Endodermal cell (in vitro differentiated cells): ENCODE results near the gene MLYCD. TPM values are rescaled to one million over a fixed set of nuclear protein-coding genes. Genes with fewer than 3 reads are reported as not detected.

ENCODE experiments used
- DNase-seq: peaks from one replicate; pipeline ENCODE4 v3.0.0-alpha.2; 2017
- H3K27ac ChIP-seq: 2 replicates; pipeline ENCODE4 v1.5.1; 2013; ENCODE audit warnings: mild to moderate bottlenecking, low read depth, low read length, moderate library complexity
- H3K27me3 ChIP-seq: 2 replicates; pipeline ENCODE4 v1.6.1; 2013; ENCODE audit warnings: mild to moderate bottlenecking, low read length, moderate library complexity; ENCODE audit not compliant: insufficient read depth, control insufficient read depth, poor library complexity, severe bottlenecking
- H3K36me3 ChIP-seq: 2 replicates; pipeline ENCODE4 v1.7.0; 2013; ENCODE audit warnings: mild to moderate bottlenecking, low read length, moderate library complexity; ENCODE audit not compliant: control insufficient read depth, insufficient read depth
- H3K4me1 ChIP-seq: one replicate; pipeline ENCODE4 v1.7.0; 2013; ENCODE audit warnings: low read length; ENCODE audit not compliant: control insufficient read depth, insufficient read depth
- H3K4me3 ChIP-seq: 2 replicates; pipeline ENCODE4 v1.5.1; 2013; ENCODE audit warnings: mild to moderate bottlenecking, low read length, moderate library complexity
- H3K9ac ChIP-seq: 2 replicates; pipeline ENCODE4 v1.6.1; 2013; ENCODE audit warnings: mild to moderate bottlenecking, low read length, moderate library complexity; ENCODE audit not compliant: poor library complexity, severe bottlenecking; ENCODE audit errors: extremely low read depth
- H3K9me3 ChIP-seq: 2 replicates; pipeline ENCODE4 v1.6.1; 2013; ENCODE audit warnings: mild to moderate bottlenecking, low read length, moderate library complexity; ENCODE audit not compliant: control insufficient read depth
- H3K27ac Mint-ChIP-seq: 2 replicates; pipeline ENCODE4 v1.8.0; 2020; ENCODE audit warnings: mixed read lengths
- H3K27me3 Mint-ChIP-seq: 2 replicates; pipeline ENCODE4 v1.8.0; 2021; ENCODE audit warnings: mild to moderate bottlenecking, mixed read lengths; ENCODE audit not compliant: insufficient read depth
- H3K36me3 Mint-ChIP-seq: 2 replicates; pipeline ENCODE4 v1.8.0; 2020; ENCODE audit warnings: low read depth, mixed read lengths
- H3K4me1 Mint-ChIP-seq: 2 replicates; pipeline ENCODE4 v1.8.0; 2020; ENCODE audit warnings: mixed read lengths
- H3K4me3 Mint-ChIP-seq: 2 replicates; pipeline ENCODE4 v1.8.0; 2020; ENCODE audit warnings: mild to moderate bottlenecking, moderate library complexity, mixed read lengths
- H3K9me3 Mint-ChIP-seq: 2 replicates; pipeline ENCODE4 v1.8.0; 2020; ENCODE audit warnings: mild to moderate bottlenecking, mixed read lengths
- WGBS, 2 experiments: methylation state at CpG; one replicate each; pipeline versions ENCODE4 v1.1.5 to v1.1.7; 2013; ENCODE audit warnings: missing lambda C conversion rate in 2 of 2, mixed read lengths in 1 of 2; ENCODE audit not compliant: insufficient coverage in 1 of 2, insufficient read length in 1 of 2; 5-methylcytosine and 5-hydroxymethylcytosine counted together
- total RNA-seq, 2 donors: library from RNA; stranded (reverse); fragmentation: NEBNext Ultra II Directional in 1 of 2; extraction: Animal tissue kit (Norgen Biotek cat#: 25700) in 1 of 2; gene quantifications; 2 replicates in 1 of 2; 3 replicates in 1 of 2; pipeline ENCODE4 v1.2.1, GENCODE V29; 2021
- TF ChIP-seq, protein P1 (sequence below): fragments of 200-600 bp; sonication (generic); conservative IDR thresholded peaks from 2 replicates; pipeline ENCODE4 v1.5.0; 2021; ENCODE audit warnings: antibody characterized with exemption, mild to moderate bottlenecking

Gene MLYCD
- total RNA-seq, 2 donors from 2014 or later, result 11.1 to 19.0 TPM

DNA sequence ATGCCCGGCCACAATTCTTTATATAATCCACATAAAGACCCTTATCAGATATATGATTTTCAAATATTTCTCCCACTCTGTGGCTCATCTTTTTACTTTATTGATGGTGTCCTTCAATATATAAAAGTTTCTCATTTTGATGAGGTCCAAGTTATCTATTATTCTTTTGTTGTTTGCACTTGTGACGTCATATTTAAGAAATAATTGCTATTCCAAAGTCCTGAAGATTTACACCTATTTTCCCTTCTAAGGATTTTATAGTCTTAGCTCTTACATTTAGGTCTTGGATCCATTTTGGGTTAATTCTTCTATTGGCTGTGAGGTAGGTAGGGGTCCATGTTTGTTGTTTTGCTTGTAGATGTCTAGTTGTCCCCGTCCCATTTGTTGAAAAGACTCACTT lies 3.0 kb upstream of the MLYCD start:
- H3K36me3 Mint-ChIP-seq, result peaks cover 16% of the 10 kb centered on the region
- no peaks in the 10 kb centered on the region for H3K27me3 Mint-ChIP-seq
- no peak for DNase-seq
- H3K27ac Mint-ChIP-seq, result no peak overlapping the region
- TF ChIP-seq, protein P1, sequence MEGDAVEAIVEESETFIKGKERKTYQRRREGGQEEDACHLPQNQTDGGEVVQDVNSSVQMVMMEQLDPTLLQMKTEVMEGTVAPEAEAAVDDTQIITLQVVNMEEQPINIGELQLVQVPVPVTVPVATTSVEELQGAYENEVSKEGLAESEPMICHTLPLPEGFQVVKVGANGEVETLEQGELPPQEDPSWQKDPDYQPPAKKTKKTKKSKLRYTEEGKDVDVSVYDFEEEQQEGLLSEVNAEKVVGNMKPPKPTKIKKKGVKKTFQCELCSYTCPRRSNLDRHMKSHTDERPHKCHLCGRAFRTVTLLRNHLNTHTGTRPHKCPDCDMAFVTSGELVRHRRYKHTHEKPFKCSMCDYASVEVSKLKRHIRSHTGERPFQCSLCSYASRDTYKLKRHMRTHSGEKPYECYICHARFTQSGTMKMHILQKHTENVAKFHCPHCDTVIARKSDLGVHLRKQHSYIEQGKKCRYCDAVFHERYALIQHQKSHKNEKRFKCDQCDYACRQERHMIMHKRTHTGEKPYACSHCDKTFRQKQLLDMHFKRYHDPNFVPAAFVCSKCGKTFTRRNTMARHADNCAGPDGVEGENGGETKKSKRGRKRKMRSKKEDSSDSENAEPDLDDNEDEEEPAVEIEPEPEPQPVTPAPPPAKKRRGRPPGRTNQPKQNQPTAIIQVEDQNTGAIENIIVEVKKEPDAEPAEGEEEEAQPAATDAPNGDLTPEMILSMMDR, result no peak
- no peaks in the 10 kb centered on the region for H3K27me3 ChIP-seq
- no peak overlapping the region for H3K4me3 ChIP-seq
- peaks cover 22% of the 10 kb centered on the region for H3K9me3 ChIP-seq
- 80 to 98% methylated on average over 1 to 2 of the region's 3 CpGs for WGBS, 2 experiments
- no peak overlapping the region for H3K9ac ChIP-seq
- H3K4me1 ChIP-seq, result peaks cover 4% of the 10 kb centered on the region
- H3K27ac ChIP-seq, result no peak overlapping the region
- H3K9me3 Mint-ChIP-seq, result peaks cover 29% of the 10 kb centered on the region
- no peaks in the 10 kb centered on the region for H3K36me3 ChIP-seq
- H3K4me1 Mint-ChIP-seq, result peaks cover 26% of the 10 kb centered on the region
- H3K4me3 Mint-ChIP-seq, result no peak overlapping the region

DNA sequence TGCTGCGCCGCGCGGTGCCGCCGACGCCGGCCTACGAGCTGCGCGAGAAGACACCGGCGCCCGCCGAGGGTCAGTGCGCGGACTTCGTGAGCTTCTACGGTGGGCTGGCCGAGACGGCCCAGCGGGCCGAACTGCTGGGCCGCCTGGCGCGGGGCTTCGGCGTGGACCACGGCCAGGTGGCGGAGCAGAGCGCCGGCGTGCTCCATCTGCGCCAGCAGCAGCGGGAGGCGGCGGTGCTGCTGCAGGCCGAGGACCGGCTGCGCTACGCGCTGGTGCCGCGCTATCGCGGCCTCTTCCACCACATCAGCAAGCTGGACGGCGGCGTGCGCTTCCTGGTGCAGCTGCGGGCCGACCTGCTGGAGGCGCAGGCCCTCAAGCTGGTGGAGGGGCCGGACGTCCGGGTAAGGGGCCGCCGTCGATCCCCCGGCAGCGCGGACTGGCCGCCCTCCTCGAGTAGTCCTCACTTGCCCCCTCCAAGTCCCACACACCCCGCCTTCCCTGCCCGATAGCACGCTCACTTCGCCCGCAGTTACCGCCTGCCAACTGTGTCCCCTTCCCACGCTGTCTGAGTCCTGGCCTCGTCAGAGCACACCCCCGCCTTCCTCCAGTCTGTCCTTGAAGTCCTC lies 470 bp downstream of the MLYCD start:
- H3K27ac Mint-ChIP-seq, result peak overlapping the region; percentile 87
- peak overlapping the region; percentile 77 for H3K4me3 Mint-ChIP-seq
- H3K4me3 ChIP-seq, result peak overlapping the region; percentile 85
- peaks cover 8% of the 10 kb centered on the region for H3K4me1 ChIP-seq
- H3K9ac ChIP-seq, result peak overlapping the region; percentile 73
- peaks cover 34% of the 10 kb centered on the region for H3K4me1 Mint-ChIP-seq
- peak; percentile 82 for DNase-seq
- peaks cover 4% of the 10 kb centered on the region for H3K36me3 ChIP-seq
- no peaks in the 10 kb centered on the region for H3K27me3 Mint-ChIP-seq
- peaks cover 3% of the 10 kb centered on the region for H3K9me3 Mint-ChIP-seq
- H3K36me3 Mint-ChIP-seq, result peaks cover 18% of the 10 kb centered on the region
- H3K27me3 ChIP-seq, result no peaks in the 10 kb centered on the region
- WGBS, 2 experiments, result 3 to 8% methylated on average over 17 to 73 of the region's 73 CpGs
- TF ChIP-seq, protein P1, result peak; percentile 27
- no peaks in the 10 kb centered on the region for H3K9me3 ChIP-seq
- H3K27ac ChIP-seq, result no peak overlapping the region

DNA sequence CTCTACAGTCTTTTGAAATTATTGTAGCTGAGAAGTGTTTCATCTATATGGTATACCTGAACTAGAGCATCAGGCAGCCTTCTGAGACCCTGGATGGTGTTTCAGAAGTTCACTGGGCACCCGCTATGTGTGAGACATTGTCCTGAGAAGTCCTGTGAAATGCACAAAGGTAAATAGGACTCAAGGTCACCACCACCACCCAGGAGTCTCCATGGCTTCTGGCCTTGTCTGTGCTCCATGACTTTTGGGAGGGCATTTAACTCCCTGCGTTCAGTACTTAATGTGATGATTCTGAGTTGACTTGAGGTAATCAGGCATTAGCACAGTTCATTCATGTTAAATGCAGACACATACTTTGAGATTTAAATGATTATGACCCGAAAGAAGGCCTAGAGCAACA lies 1.1 kb downstream of the MLYCD start:
- Histone ChIP-seq H3K27ac (no peak overlapping the region), H3K4me3 (peak overlapping the region; percentile 85), H3K36me3 (peaks cover 10% of the 10 kb centered on the region), H3K27me3 (no peaks in the 10 kb centered on the region), H3K4me1 (peaks cover 8% of the 10 kb centered on the region), H3K9me3 (no peaks in the 10 kb centered on the region), H3K9ac (peak overlapping the region; percentile 73)
- no peak for DNase-seq
- H3K9me3 Mint-ChIP-seq, result peaks cover 3% of the 10 kb centered on the region
- H3K4me3 Mint-ChIP-seq, result peak overlapping the region; percentile 77
- peak overlapping the region; percentile 87 for H3K27ac Mint-ChIP-seq
- H3K4me1 Mint-ChIP-seq, result peaks cover 34% of the 10 kb centered on the region
- H3K36me3 Mint-ChIP-seq, result peaks cover 23% of the 10 kb centered on the region
- 76 to 96% methylated on average over 2 to 3 of the region's 3 CpGs for WGBS, 2 experiments
- TF ChIP-seq, protein P1, result no peak
- H3K27me3 Mint-ChIP-seq, result no peaks in the 10 kb centered on the region
